SHP77 treated with DMSO at 0.1 percent for 48 hours (cell line): Measurements from ENCODE around the gene RIPOR3.
"Not testable (repeated sequence)": the region's sequence is repeated elsewhere in the genome, so short reads cannot be mapped to it uniquely, and the experiment has no call there.

Experiments used
- DNase-seq: peaks from one replicate; lab custom pipeline; 2025; lab: John Stamatoyannopoulos, UW

The RIPOR3 gene

DNA sequence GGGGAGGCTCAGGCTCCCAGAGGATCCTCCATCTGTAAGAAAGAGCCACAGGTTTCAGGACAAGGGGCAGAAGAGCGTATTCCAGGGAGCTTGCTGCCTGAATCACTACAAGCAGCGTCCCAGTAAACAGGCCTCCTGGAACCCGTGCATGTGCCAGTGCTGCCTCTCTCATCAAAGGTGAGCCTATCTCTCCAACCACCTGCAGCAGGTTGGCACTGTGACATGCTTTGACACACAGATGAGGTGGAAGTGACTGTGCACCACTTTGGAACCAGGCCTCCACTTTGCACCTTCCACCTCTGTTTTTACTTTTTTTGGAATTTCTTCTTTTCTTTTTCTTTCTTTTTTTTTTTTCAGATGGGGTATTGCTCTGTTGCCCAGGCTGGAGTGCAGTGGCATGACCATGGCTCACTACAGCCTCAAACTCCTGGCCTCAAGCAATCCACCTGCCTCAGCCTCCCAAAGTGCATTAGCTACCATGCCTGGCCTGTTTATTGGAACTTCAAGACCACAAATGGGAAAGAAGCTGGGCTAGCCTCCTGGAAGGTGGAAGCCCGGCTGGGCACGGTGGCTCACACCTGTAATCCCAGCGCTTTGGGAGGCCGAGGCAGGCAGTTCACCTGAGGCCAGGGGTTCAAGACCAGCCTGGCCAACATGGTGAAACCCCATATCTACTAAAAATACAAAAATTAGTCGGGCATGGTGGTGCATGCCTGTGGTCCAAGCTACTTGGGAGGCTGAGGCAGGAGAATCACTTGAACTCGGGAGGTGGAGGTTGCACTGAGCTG lies 12.5 kb upstream of the RIPOR3 start:
- DNase-seq: not testable (repeated sequence)

DNA sequence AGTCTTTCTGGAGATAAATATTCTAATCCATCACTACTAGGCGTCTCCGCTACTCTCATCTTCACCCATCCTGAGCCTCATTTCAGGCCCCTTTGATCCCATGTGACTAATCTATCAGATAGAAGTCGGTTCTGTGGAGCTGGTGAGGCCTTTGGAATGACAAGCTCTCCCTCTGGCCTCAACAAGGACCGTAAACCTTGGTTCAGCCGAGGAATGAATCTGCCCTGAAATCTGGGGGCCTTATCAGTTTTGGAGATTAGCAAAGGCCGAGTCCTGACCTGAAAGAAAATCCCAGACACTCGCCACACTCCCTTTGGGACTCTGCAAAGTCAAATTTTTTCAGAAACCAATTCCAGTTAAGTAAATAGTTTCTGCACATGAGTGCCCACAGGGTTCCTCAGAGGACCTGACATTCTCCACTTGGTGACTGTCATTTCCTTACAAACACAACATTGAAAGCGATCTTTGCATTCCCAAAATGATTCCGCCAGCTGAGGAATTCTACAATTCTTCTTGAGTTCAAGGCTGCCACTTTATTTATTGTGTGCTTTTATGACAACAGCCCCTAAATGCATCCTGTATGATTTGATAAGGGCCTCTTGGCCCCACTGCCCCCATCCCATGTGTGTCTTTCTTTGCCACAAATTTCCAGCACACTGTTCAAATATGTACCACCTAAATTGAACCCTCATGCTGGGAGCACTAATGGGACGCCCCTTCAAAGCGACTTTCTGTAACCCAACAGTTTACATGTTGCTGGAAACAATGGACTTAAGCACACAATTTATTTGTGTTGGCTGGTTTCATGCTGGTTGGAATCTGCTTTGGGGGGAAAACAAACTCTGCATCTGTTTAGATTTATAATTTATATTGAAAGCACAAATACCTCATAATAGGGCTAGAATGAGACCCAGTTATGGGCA lies 10.0 kb upstream of the RIPOR3 start:
- no peak for DNase-seq

DNA sequence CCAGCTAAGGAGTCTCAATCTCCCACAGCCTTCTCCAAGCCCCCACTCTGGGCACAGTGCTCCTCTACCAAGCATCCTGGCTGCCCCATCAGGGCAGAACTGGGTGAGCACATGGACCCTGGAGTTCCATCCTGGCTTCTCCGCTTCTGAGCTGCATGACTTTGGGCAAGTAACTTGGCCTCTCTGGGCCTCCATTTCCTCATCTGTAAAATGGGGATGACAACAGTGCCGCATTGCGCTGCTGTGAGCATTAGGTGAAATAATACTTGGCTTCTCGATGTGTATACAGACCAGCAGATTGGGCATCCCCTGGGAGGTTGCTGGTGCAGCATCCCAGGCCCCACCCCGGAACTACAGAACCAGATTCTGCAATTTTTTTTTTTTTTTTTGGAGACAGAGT lies 8.3 kb upstream of the RIPOR3 start:
- no peak for DNase-seq

DNA sequence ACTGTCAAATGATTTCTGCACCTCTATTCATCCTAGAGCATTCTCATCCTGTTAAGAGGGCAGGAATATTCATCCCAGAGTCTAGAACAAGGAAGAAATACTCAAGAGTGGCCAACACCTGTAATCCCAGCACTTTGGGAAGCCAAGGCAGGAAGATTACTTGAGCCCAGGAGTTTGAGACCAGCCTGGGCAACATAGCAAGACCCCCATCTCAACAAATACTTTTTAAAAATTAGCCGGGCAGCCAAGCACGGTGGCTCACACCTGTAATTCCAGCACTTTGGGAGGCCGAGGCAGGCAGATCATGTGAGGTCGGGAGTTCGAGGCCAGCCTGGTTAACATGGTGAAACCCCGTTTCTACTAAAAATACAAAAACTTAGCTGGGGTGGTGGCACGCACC lies 6.9 kb upstream of the RIPOR3 start:
- DNase-seq: not testable (repeated sequence)

DNA sequence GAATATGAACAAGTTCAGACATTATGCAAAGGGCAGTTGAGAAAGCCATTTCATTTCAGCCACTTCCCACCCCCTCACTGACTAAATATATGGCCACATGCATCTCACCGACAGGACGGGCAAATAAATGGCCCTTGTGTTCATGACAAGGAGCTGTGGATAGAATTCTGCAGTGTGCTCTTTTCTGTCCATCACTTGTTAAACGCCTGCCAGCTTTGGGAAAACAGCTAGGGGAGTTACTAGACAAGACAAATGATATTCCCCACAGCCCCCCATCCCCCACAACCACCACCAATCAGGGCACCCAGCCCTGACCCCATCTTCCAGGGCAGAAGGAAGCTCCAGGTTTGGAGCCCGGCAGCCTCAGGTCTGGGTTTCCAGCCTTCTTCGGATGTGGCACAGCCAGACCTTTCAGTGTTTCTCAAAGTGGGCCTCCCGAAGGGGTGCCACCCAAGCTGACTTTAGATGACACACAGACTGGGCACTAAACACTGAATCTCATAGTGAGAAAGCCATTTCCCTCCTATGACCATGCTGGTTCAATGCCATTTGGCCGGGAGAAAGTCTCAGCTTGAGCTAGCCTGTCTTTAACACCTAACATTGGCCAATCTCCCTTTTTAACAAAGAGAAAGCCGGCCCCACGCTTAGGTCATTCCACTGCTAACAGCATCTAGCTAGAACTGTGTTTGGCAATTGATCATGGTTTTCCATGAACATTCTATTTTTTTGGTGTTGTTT lies 4.0 kb upstream of the RIPOR3 start:
- DNase-seq: no peak

DNA sequence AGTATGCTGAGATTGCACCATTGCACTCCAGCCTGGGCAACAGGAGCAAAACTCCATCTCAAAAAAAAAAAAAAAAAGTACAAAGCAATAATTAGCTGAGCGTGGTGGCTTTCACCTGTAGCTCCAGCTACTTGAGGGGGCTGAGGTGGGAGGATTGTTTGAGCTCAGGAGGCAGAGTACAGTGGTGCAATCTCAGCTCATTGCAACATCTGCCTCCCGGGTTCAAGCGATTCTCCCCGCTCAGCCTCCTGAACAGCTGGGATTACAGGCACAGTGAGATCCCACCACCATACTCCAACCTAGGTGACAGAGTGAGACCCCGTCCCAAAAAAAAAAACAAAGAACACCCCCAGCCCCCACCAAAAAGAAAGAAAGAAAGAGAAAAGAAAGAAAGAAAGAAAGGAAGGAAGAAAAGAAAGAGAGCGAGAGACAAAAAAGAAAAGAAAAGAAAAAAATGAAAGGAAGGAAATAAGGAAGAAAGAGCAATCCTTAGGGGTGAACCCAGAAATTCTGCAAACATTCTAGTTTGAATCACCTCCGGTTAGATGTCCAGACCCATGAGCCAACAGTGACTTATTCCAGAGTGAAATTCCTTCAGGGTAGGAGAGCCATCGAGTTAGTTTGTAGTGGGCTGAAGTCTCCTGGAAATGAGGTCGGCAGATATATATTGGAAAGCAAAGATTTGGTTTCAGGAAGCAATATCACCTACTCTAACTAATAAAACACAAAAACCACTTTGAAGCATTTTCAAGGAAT lies 3.2 kb upstream of the RIPOR3 start:
- no peak for DNase-seq

DNA sequence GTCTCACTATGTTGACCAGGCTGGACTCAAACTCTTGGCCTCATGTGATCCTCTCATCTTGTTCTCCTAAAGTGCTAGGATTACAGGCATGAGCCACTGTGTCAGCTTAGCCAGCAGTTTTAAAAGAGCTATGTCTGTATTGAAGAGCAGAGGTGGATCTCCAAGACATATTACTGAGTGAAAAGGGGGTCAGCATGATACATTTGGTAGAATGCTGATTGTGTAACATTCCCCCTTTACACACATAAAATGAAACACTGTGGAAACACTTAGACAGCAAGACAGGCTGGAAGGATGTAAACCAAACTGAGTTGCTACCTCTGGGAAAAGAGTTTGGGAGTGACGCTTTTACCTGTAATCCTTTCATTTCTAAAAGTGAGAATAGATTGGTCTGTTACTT lies 1.7 kb upstream of the RIPOR3 start:
- no peak for DNase-seq

DNA sequence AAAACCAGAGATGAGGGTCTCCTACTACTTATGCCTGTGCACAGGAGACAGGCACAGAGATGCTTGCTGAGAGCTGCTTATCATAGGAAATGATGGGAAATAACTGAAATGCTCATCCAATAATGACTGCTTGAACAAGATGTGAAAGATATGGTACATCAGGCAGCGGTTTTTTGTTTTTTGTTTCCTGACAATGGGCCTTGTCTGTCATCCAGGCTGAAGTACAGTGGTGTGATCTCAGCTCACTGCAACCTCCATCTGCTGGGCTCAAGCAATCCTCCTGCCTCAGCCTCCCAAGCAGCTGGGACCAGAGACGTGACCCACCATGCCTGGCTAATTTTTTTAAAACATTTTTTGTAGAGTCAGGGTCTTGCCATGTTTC lies 1.2 kb upstream of the RIPOR3 start:
- DNase-seq: no peak

DNA sequence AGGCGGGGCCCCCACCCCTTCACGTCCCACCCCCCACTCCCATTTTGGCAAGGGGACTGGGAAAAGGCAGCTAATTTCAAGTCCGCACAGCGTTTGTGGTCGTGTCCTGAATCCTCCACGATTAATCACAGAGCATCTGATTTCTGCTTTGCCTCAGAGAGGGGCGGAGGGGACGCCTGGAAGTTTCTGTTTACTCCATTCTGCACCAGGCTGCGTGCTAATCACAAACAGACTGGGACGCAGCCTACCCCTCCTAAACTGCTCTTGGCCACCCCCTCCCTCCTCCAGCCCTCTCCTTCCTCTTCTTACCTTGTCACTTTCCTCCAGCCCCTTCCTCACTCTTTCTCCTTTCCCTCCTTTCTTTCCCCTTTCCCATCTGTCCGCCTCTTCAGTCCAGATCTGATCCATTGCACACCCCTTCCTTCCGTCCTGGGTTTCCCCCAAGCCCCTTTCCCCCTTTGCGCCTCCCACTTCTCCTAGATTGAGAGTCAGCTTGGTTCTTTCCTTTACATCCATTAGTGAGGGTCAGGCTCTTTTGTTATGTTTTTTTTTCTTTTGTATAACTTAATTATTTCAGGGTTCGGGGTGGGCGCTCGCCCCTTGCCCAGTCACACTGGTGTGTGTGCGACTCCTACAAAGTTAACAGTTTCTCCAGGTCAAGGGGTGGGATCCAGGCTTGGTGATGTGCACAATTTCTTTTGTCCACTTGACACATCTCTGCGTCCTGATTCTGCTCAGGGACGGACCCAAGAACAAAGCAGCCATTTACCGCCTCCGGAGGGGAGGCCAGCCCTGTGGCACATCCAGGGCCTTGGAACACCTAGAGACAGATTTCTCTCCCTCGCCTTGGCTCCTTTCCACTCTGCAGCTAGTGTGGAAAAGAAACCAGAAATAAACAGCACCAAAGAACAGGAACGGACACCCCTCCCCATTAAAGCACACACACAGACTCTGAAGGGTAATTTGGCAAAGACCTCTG lies 520 bp upstream of the RIPOR3 start:
- DNase-seq: no peak

DNA sequence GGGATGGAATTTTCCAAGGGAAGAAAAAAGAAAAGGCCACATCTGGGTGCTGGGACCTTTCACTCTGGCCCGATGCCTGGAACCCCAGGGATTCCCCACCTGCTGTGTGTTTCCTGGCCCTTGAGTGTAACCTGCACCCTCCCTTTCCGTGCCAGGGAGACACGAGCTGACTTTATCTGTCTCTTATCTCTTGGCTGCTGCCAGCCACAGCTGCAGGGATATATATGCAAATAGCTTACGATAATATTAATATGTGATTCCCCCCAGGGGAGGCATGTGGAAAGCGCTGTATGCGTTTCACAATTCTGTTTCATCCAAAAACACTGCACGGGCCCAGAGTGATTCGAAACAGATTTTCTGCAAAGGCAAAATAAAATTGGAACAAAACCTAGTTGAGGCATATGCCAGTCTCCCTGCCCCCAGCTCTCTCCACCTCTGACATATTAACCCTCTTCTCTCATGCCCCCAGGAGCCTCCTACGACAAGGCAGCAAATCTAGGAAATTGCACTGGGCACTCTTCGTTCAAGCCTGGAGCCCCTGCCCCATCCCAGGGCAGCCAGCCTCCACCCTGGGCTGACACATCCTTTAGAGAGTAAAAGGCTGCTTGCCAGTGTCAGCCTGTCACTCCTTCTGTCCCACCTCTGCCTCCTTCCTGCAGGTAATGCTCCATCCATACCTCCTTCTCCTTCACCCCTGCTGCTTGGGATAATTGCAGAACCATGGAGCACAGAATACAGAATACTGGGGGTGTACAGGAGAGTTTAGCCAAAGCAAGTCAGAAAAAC lies 1.3 kb downstream of the RIPOR3 start:
- no peak for DNase-seq

DNA sequence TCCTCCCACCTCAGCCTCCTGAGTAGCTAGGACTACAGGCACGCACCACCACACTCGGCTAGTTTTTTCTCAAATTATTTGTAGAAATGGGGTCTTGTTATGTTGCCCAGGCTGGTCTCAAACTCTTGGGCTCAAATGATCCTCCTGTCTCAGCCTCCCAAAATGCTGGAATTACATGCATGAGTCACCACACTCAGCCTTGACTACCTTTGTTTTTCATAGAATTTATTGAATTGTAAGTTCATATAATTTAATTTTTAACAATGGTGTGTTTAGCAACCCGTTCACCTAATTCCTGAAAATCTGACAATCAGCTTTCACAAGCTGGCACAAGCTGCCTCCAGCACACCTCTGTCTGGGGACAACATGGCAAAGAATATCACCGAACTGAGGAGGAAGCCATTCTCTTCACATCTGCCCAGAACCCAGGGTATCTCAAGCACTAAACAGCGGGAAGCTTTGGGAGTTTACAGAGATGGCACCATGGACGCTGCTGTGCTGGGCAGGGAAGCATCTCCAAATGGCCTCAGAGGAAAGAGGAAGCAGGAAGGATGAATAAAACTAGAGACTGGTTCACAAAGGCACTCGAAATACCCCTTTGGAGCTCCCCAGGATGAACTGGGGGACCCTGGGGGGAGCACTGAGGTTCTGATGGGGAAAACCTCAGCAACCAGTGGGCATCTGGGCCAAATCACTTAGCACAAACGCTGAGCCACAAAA lies 2.9 kb downstream of the RIPOR3 start:
- DNase-seq: no peak

DNA sequence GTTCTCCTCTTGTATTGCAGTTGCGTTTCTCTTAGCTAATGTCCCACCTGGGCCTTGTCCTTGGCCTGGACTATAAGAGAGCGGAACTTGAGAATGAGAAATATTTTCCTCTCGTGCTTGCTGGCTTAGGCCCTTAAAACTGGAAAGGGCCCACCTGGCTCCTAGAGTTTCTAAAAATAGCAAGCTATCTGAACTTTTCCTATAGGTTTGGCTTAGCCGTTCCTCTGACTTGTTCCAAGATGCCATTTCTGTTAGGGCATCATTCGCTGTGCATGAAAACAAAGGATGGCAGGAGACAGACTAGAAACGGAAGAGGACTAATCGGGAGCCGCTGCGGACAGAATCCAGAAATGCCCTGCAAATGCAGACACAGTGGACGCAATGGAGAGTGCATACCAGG lies 4.5 kb downstream of the RIPOR3 start:
- DNase-seq: no peak

DNA sequence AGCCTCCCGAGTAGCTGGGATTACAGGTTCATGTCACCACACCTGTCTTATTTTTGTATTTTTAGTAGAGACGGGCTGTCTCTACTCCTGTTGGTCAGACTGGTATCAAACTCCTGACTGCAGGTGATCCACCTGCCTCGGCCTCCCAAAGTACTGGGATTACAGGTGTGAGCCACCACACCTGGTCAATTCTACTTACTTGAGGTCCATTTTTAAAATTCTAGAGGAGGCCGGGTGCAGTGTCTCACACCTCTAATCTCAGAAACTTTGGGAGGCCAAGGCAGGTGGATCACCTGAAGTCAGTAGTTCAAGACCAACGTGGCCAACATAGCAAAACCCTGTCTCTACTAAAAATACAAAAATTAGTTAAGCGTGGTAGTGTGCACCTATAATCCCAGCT lies 7.8 kb downstream of the RIPOR3 start:
- no peak for DNase-seq

DNA sequence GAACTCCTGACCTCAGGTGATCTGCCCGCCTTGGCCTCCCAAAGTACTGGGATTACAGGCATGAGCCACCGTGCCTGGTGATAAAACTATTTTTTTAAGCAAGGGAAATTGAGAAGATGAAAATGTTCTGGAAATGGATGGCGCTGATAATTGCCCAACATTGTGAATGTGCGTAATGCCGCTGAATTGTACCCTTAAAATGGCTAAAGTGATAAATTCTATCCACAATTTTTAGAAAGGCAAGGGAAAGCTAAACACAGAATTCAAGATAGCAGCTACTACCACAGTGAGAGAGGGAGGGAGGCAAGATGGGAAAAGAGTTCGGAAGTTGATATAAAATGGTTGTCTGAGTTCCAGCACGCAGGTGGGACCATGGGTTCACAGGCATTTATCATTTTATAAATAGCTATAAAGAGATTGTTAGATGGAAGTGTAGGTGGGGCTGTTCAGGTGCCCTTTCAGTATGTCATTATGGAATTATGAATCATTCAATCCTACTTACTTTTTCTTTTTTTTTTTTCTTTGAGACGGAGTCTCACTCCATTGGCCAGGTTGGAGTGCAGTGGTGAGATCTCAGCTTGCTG lies 8.3 kb downstream of the RIPOR3 start:
- no peak for DNase-seq

DNA sequence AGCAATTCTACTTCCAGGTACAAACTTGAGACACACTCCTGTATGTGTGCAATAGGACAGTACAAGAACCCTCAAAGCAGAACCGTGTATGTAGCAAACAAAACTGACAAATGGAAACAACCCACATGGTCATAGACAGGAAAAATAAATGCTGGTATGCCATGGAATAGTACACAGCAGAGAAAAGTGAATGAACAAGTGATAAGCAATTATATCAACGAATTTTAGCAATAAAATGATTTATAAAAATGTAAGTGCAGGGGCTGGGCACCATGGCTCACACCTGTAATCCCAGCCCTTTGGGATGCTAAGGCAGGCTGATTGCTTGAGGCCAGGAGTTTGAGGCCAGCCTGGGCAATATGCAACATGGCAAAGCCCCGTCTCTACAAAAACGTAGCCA lies 9.3 kb downstream of the RIPOR3 start:
- DNase-seq: no peak

DNA sequence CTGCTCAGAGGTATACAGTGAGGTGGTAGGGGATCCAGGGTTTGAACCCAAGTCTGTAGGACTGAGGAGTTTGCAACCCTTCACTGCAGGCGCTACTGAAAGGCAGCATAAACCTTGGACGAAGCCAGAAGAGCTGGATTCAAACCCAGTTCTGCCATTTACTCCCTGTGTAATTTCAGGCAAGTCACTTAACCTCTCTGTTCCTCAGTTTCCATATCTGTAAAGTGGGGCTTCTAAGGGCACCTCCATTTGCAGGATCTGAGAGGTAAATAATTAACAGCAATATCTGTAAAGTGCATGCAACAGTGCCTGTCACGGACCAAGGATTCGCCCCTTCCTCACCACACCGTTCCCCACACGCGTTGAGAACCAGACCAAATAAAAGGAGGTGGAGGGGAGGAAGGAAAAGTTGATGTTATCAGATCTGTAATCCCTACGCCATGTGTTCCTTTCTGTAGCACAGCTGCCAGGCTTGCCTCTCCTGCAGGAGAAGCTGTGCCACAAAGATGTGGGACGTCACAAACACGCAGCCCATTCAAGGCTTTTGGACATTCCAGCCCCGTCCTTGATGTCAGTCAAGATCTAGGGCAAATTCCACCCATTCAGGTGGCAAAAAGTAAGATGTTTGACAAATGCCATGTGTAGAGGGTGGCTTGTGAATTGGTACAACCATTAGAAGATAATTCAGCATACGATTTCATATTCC lies 9.8 kb downstream of the RIPOR3 start:
- DNase-seq: no peak

DNA sequence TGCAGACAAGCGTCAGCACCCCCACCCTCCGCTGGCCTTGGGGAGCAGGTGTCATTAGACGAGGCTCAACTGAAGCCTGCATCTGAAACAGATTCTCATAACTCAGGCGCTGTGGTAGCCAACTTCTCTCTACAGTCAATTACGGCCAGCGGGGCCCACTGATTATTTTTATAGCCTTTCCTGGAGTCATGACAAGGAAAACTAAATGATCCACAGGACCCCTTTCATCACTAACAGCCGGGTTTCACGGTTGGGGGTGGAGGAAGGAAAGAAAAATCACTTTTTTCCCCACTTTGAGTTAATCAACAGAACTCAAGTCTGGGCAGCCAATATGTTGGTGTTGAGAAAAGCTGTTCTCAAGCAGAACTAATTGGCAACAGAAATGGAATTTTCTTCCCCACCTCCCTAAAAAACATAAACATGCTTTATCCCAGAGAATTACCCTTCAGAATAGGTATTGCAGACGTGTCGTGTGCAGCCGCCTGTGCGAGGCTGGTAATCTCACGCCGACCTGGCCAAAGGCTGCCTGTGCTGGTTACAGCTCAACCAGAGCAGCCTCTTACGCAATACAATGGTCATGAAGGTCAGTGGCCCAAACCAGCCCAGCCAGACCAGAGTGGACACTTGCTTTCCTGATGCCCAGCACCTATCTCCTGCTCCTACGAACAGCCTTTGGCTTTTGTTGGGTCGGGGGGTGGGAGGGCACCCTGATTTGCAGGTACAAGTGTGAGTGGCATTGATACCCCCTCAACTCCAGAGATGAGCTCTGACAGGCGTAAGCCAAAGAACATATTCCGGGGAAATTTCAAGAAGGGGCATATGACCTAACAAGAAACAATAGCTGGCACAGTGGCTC lies 11.0 kb downstream of the RIPOR3 start:
- DNase-seq: no peak
